ENCODE measurements around the gene MYO7B. TPM values are rescaled to one million over a fixed set of nuclear protein-coding genes. Genes with fewer than 3 reads are reported as not detected.

The MYO7B gene
- polyA plus RNA-seq, 3 donors, result 24.0 to 32.4 (median 29.5) TPM

DNA sequence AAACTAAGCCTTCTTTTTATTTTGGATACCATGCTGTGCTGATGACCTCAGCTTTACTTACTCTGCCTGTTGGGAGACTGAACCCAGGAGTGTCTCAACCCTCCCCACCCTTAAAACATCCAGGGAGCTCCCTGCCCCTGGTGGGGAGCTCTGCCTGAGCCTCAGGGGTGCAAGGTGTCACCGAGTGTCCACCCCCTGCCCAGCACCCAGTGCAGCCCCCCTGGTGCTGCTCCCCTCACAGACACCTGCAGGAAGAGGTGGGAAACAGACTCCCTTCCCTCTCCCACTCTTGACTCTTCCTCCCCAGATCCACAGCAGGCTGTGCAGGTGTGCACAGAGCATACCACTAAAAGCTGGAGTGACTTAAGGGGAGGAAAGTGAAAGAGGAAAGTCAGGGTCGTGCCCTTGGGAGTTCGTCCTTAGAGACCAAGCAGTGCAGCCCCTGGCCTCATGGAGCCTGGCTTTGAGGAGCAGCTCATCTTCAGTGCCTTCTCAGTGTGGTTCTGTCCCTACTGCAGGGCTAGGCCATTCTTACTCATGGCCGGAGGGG lies 51.3 kb downstream of the MYO7B start:
- DNase-seq, result no peak

- no peak for DNase-seq
These were observed 52.8 kb downstream of the MYO7B start for GRCh38 chr2:127588241-127588640.

DNA sequence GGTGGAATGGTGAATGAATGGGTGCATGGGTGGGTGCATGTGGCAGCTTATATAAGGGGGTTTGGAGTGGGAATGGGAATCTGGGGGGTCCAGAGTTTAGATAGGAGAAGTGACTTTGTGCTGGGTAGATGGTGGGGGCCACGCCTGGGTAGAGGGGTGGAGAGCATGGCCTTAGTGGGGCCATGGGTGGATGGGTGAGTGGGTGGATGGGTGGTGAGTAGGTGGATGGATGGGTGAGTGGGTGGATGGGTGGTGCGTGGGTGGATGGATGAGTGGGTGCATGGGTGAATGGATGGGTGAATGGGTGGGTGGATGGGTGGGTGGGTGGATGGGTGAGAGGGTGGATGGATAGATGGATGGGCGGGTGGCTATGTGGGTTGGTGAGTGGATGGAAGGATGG lies 53.9 kb downstream of the MYO7B start:
- DNase-seq, result no peak

GRCh38 chr2:127589841-127590240 lies 54.4 kb downstream of the MYO7B start:
- no peak for DNase-seq

DNA sequence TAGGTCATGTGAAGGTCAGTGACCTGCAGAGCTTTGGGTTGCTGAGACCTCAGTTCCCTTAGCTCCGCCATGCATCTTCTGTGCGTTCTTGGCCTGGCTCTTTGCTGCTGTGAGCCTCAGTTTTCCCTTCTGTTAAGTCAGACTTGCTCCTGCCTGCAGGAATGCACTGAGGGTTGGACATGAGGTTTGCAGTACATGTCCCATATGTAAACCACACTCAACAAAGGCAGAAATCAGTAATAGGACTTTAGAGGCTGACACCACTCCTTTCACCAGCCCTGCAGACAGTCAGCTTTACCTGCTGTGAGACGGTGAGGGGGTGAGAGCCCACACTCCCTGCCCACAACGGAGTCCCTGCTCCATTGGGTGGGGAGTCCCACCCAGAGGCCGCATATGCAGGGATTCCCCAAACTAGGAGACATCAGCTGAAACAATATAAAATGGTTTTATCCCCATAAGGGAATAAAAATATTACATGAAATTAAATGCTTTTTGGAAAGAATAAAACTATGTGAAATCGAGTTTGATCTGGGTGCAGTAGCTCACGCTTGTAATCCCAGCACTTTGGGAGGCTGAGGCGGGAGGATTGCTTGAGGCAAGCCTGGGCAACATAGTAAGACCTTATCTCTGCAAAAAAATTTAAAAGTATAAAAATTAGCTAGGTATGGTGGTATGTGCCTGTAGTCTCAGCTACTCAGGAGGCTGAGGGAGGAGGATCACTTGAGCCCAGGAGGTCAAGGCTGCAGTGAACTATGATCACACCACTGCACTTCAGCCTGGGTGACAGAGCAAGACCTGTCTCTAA lies 55.1 kb downstream of the MYO7B start:
- DNase-seq, result no peak

- DNase-seq, result peak; percentile 56
These were observed 55.9 kb downstream of the MYO7B start for GRCh38 chr2:127591221-127591923.

DNA sequence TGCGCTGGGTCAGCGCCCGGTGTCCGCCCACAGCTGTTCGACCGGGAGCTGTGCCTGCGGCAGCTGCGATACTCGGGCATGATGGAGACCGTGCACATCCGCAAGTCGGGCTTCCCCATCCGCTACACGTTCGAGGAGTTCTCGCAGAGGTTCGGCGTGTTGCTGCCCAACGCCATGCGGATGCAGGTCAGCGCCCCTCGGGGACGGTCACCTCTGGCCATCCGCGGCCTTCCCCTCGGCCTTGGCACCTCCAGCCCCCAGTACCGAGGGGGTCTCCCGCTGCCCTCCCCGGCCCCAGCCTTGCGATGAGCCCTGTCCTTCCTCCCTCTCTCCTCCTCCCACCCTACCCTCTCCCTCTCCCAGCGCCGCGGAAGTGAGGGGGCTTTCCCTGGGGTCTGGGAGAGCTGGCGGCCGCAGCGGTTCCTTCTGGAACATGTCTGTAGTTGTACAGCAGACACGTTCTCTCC lies 57.3 kb downstream of the MYO7B start:
- no peak for DNase-seq

DNA sequence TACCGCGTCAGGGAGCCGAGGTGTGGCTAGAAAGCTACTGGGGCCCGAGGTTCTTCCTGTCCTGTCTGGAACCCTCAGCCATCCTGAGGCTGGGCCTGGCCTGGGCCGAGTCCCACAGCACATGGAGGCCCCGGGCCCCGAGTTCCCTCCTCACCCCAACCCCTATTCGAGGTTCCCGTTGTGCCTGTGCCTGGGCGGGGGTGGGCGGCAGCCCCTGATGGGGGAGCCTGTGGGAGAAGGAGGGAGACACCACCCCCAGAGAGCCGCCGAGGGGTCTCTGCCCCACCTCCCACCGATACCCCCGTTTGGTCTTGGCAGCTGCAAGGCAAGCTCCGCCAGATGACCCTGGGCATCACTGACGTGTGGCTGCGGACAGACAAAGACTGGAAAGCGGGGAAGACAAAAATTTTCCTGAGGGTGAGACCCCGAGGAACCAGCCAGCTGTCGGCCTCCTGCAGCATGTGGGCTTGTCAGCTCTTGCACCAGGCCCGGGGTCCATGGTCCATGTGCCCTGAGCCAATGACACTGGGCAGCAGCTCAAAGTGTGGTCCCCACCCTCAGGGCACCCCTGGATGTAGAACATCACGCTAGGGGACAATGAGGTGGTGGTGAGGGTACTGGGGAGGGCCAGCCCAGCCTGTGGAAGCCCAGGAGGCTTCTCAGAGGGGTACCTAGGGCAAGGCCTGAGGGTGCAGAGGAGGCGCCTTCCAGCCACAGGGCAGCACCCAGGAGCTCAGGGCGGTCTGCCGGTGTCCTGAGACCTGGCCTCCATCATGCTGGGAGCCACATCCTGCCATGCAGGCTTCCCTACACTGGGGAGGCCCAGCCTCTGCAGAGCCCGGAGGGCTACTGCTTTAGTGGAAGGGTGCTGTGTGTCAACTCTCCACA lies 58.0 kb downstream of the MYO7B start:
- no peak for DNase-seq

DNA sequence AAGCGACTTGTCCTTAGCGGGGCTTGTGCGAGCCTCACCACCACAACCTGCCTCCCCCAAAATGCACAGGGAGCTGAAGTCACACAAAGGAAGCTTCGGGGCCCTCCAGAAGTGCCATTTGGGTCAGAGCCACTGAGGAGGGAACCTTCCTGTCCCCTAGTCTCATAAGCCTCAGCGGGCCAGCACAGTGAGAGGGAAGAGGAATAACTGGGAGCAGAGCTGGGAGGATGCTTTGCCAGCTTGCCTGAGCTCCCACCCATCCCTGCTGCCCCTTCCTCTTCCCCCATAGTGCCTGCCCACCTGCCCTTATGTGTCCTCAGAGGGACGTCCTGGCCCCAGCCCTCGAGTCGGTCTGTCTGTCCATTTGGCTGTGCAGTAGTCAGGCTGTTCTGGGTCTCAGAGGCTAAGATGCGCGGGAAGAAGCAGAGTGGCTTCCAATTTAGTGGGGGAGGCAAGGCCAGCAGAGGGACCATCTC lies 58.7 kb downstream of the MYO7B start:
- no peak for DNase-seq

DNA sequence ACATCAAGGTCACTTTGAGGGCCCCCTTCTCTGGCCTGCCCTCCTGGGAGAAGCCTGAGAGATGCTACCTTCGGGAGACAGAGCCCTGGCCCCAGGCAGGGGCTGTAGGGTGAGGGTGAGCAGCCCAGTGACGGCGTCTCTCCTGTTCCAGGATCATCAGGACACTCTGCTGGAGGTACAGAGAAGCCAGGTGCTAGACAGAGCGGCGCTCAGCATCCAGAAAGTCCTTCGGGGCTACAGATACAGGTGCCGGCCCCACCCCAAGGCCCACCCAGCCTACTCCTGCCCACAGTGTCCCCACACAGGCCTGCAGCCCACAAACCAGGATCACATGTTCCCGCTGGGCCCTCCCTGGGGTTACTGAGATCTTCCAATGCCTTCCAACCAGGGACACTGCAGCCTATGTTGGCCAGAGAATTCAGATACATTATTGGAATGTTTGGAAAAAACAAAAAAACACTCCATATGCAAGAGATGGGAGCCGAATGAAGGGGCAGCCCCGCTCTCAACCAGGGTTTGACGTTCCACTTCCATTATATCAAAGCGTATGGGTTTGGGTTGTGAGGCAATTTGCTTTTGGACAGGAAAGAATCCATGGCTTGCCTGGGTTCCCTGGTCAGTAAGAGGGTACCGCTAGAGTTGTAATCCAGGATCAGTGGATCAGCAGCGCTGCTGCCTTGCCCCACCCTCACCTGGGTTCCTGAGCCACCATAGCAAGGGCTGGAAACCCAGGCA lies 61.0 kb downstream of the MYO7B start:
- no peak for DNase-seq

DNA sequence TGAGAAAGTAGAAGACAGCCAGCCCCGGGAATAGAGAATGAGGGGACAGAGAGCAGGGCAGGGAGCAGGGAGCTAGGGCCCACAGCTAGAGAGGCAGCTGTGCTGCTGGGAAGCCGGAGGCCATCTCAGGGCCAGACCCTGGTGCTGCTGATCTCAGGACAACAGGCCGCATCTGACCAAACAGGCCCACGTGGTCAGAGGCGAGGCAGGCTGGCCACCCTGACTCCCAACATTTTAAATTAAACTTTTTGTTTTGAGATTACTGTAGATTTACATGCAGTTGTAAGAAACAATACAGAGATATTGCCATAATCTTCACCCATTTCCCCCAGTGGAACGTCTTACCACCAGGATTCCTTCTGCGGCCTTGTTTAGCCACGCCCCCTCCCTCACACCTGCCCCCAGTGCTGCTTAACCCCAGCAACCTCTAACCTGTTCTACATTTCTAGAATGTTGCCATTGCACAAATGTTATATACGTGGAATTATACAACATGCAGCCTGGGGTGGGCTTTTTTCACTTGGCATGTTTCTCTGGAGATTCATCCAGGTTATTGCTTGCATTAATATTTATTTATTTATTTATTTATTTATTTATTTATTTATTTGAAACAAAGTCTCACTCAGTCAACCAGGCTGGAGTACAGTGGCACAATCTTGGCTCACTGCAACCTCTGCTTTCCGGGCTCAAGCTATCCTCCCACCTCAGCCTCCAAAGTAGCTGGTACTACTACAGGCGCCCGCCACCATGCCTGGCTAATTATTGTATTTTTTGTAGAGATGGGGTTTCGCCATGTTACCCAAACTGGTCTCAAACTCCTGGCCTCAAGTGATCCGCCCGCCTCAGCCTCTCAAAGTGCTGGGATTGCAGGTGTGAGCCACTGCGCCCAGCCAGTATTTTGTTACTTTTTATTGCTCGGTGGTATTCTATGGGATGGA lies 61.8 kb downstream of the MYO7B start:
- DNase-seq, result no peak

DNA sequence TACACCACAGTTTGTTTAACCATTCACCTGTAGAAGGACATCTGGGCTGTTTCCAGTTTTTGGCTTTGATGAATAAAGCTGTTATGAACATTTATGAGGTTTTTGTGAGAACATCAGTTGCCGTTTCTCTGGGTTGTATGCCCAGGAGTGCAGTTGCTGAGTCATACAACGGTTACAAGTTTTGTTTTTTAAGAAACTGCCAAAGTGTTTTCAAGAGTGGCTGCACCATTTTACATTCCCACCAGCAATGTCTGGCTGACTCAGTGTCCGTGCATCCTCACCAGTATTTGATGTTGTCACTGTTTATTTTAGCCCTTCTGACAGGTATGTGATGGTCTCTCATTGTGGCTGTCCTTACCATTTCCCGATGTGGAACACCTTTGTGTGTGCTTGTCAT lies 62.5 kb downstream of the MYO7B start:
- DNase-seq, result no peak

- no peak for DNase-seq
These were observed 63.2 kb downstream of the MYO7B start for GRCh38 chr2:127598711-127599110.

DNA sequence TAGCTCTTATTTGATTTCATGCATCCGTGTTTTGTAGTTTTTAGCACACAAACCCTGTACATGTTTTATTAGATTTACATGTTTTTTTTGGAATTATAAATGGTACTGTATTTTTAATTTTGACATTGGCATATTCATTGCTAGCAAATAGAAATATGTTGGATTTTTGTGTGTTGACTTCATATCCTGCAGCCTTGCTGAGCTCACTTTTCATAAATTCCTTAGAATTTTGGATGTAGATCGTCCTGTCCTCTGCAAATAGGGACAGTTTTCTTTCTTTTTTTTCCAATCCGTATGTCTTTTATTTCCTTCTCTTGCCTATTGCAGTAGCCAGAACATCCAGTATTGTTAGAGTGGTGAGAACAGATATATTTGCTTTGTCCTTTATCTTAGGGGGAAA lies 63.7 kb downstream of the MYO7B start:
- no peak for DNase-seq

DNA sequence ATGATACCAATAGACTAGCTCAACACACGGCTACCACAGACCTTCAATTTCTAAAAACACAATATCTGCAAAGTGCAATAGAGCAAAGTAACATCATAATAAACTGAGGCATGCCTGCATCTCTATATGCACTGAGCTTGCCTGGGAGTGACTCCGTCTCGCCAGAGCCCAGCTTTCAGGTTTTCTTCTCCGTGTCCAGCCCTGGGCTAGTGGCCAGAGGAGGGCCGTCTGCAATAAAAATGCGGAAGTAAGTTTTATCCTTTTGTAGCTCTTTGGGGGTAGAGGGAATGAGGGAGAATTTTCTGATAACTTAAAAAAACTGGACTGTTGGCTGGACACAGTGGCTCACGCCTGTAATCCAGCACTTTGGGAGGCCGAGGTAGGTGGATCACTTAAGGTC lies 69.5 kb downstream of the MYO7B start:
- DNase-seq, result no peak

GRCh38 chr2:127605691-127606263 lies 70.3 kb downstream of the MYO7B start:
- no peak for DNase-seq

DNA sequence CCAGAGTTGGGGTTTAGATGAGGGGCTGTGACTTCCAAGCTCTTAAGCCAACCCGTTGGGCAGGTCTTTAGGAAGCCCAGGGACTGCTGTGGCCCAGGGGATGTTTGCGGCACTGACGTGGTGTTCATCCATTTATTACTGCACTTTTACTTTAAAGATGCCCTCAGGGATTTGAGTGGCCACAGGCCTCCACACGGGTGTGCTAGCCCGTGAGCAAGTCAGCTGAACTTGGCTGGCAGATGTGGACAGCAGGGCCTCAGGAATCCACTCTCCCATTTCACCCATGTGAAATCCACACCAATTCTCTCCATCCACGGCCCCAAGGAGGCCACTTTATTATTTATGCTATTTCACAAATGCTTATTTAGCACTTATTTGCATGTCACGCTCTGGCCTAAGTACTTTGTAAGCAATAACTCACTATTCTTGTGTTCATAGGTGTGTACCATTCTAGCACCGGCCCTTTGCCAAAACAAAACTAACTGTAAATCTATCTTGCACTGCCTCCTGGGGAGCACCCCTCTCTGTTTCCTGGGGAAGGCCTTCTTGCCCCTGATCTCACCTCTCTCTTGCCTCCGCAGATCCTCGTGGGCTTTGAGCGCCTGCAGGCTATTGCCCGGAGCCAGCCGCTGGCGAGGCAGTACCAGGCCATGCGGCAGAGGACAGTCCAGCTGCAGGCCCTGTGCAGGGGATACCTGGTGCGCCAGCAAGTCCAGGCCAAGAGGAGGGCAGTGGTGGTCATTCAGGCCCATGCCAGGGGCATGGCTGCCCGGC lies 71.3 kb downstream of the MYO7B start:
- no peak for DNase-seq

- DNase-seq, result no peak
These were observed 72.0 kb downstream of the MYO7B start for GRCh38 chr2:127607399-127607908.
